ENCODE data around the gene ATXN1.

ATXN1 gene

DNA sequence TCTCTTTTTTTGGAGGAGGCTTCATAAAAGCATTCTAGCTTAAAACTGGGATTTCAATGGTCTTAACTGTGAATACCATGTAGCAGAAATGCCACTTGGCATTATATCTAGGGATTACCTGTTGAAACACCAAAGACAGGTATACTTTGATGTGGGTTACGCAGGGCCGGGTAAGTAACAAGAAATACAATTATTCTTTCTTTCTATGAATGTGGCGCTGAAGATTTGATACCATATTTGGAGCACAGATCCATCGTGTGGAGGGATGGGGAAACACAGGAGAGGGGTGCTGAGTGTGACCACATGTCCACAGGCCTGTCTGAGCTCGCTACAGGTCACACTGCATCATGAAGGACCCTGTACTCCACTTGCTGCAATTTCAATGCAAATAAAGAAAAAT is 265.1 kb downstream of the ATXN1 start:
- Histone ChIP-seq H3K4me3 (ENCODE audit: low read length) (no peak overlapping the region), H3K27ac (ENCODE audit: low read depth, low read length) (0 out of 2 replicates have a peak overlapping the region, but pooled peaks have one; percentile 19), H3K79me2 (ENCODE audit: control insufficient read depth, low read length) (peaks cover 9% of the 10 kb centered on the region; the same call in 1 of the 2 replicates), H3K9me2 (replicated peaks; ENCODE audit: control insufficient read depth, low read length) (no peaks in the 10 kb centered on the region), H4K20me1 (ENCODE audit: control insufficient read depth, insufficient read depth, low read depth, low read length) (no peaks in the 10 kb centered on the region), H3K4me1 (ENCODE audit: control insufficient read depth, low read length) (peaks cover 67% of the 10 kb centered on the region), H3F3A (ENCODE audit: control insufficient read depth, insufficient read depth) (0 out of 2 replicates have a peak, but pooled peaks cover 5% of the 10 kb centered on the region), H3K4me2 (ENCODE audit: low read length) (peak overlapping the region; percentile 22; the same call in 1 of the 2 replicates), H3K36me3 (ENCODE audit: control insufficient read depth, low read length) (no peaks in the 10 kb centered on the region), H3K9me3 (ENCODE audit: control insufficient read depth, insufficient read depth, low read length) (no peaks in the 10 kb centered on the region), H3K27me3 (ENCODE audit: control insufficient read depth, low read length) (no peaks in the 10 kb centered on the region)
- TF ChIP-seq, protein P1, sequence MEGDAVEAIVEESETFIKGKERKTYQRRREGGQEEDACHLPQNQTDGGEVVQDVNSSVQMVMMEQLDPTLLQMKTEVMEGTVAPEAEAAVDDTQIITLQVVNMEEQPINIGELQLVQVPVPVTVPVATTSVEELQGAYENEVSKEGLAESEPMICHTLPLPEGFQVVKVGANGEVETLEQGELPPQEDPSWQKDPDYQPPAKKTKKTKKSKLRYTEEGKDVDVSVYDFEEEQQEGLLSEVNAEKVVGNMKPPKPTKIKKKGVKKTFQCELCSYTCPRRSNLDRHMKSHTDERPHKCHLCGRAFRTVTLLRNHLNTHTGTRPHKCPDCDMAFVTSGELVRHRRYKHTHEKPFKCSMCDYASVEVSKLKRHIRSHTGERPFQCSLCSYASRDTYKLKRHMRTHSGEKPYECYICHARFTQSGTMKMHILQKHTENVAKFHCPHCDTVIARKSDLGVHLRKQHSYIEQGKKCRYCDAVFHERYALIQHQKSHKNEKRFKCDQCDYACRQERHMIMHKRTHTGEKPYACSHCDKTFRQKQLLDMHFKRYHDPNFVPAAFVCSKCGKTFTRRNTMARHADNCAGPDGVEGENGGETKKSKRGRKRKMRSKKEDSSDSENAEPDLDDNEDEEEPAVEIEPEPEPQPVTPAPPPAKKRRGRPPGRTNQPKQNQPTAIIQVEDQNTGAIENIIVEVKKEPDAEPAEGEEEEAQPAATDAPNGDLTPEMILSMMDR (IDR thresholded peaks at IDR 0.05; ENCODE audit: low read depth, low read length, poor library complexity, severe bottlenecking), result no peak
- no peak for TF ChIP-seq EZH2phosphoT487 (IDR thresholded peaks at IDR 0.05; ENCODE audit: borderline replicate concordance, low read length)

DNA sequence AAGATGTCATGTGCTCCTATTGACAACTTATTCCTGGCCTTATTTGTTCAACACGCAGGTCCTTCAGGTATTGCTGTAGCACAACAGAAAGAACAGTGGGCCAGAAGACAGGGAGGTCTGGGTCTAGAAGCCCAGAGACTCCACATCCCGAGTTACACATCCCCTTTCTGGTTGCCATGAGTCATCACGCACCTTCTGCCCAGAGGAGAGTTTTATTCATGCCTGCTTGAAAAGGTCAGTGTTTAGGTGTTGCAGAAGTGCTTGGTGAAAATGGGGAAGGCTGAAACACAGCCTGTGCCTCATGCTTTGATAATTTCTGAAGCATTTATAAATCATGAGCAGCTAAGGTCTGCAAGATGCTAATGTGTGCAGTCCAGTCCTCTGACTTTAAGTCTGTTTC is 266.5 kb downstream of the ATXN1 start:
- Histone ChIP-seq H3F3A (ENCODE audit: control insufficient read depth, insufficient read depth) (0 out of 2 replicates have a peak, but pooled peaks cover 5% of the 10 kb centered on the region), H3K27me3 (ENCODE audit: control insufficient read depth, low read length) (no peaks in the 10 kb centered on the region), H3K79me2 (ENCODE audit: control insufficient read depth, low read length) (peaks cover 9% of the 10 kb centered on the region; the same call in 1 of the 2 replicates), H3K27ac (ENCODE audit: low read depth, low read length) (peak overlapping the region; percentile 47), H3K4me2 (ENCODE audit: low read length) (peak overlapping the region; percentile 58), H4K20me1 (ENCODE audit: control insufficient read depth, insufficient read depth, low read depth, low read length) (no peaks in the 10 kb centered on the region), H3K36me3 (ENCODE audit: control insufficient read depth, low read length) (no peaks in the 10 kb centered on the region), H3K4me3 (ENCODE audit: low read length) (peak overlapping the region; percentile 37), H3K9me3 (ENCODE audit: control insufficient read depth, insufficient read depth, low read length) (no peaks in the 10 kb centered on the region), H3K9me2 (replicated peaks; ENCODE audit: control insufficient read depth, low read length) (no peaks in the 10 kb centered on the region), H3K4me1 (ENCODE audit: control insufficient read depth, low read length) (peaks cover 75% of the 10 kb centered on the region)
- TF ChIP-seq, protein P1 (IDR thresholded peaks at IDR 0.05; ENCODE audit: low read depth, low read length, poor library complexity, severe bottlenecking), result no peak
- no peak for TF ChIP-seq EZH2phosphoT487 (IDR thresholded peaks at IDR 0.05; ENCODE audit: borderline replicate concordance, low read length)

DNA sequence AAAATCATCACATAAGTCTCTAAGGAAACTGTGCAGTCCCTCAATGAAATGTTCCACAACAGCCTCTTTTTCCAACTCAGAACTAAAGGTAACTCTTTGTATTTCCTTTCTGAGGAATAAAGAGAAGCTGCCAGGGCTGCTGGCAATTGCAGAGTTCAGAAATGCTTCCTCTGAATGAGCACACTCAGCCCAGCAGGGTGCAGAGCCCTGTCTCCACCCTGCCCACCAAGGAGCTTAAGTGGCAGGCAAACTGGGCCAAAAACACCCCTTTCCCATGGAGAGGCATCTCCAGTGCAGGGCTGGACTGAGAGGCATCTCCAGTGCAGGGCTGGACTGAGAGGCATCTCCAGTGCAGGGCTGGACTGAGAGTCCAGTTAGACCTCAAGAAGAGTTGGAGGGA is 267.5 kb downstream of the ATXN1 start:
- H3F3A ChIP-seq (ENCODE audit: control insufficient read depth, insufficient read depth), result 0 out of 2 replicates have a peak, but pooled peaks cover 5% of the 10 kb centered on the region
- H3K4me3 ChIP-seq (ENCODE audit: low read length), result peak overlapping the region; percentile 48
- H3K27ac ChIP-seq (ENCODE audit: low read depth, low read length), result peak overlapping the region; percentile 47
- H3K36me3 ChIP-seq (ENCODE audit: control insufficient read depth, low read length), result no peaks in the 10 kb centered on the region
- H3K4me1 ChIP-seq (ENCODE audit: control insufficient read depth, low read length), result peaks cover 82% of the 10 kb centered on the region
- H3K9me3 ChIP-seq (ENCODE audit: control insufficient read depth, insufficient read depth, low read length), result no peaks in the 10 kb centered on the region
- H3K27me3 ChIP-seq (ENCODE audit: control insufficient read depth, low read length), result no peaks in the 10 kb centered on the region
- no peaks in the 10 kb centered on the region for H4K20me1 ChIP-seq (ENCODE audit: control insufficient read depth, insufficient read depth, low read depth, low read length)
- H3K79me2 ChIP-seq (ENCODE audit: control insufficient read depth, low read length), result peaks cover 9% of the 10 kb centered on the region; the same call in 1 of the 2 replicates
- TF ChIP-seq, protein P1 (IDR thresholded peaks at IDR 0.05; ENCODE audit: low read depth, low read length, poor library complexity, severe bottlenecking), result no peak
- no peak for TF ChIP-seq EZH2phosphoT487 (IDR thresholded peaks at IDR 0.05; ENCODE audit: borderline replicate concordance, low read length)
- peak overlapping the region; percentile 58 for H3K4me2 ChIP-seq (ENCODE audit: low read length)
- no peaks in the 10 kb centered on the region for H3K9me2 ChIP-seq (replicated peaks; ENCODE audit: control insufficient read depth, low read length)
